HG03571 (cell line): ENCODE measurements around the gene TPD52L2.

Experiments
- ATAC-seq: cut with Tn5 transposase; IDR thresholded peaks from one replicate; pipeline ENCODE4 v1.9.1; 2021; ENCODE audit not compliant: unreplicated experiment

TPD52L2 gene

GRCh38 chr20:63930971-63931553 is 66.0 kb downstream of the TPD52L2 start:
- ATAC-seq = no peak

- no peak for ATAC-seq
These were observed 66.7 kb downstream of the TPD52L2 start for GRCh38 chr20:63931735-63932134.

GRCh38 chr20:63932606-63933160 is 67.6 kb downstream of the TPD52L2 start:
- no peak for ATAC-seq

- no peak for ATAC-seq
These were observed 68.6 kb downstream of the TPD52L2 start for GRCh38 chr20:63933646-63934045.

GRCh38 chr20:63934271-63935068 is 69.4 kb downstream of the TPD52L2 start:
- no peak for ATAC-seq

- no peak for ATAC-seq
These were observed 70.4 kb downstream of the TPD52L2 start for GRCh38 chr20:63935447-63935846.

GRCh38 chr20:63937596-63937995 is 72.5 kb downstream of the TPD52L2 start:
- ATAC-seq = no peak

GRCh38 chr20:63939061-63939935 is 74.2 kb downstream of the TPD52L2 start:
- ATAC-seq = no peak

GRCh38 chr20:63940071-63940471 is 75.0 kb downstream of the TPD52L2 start:
- no peak for ATAC-seq

GRCh38 chr20:63940472-63941266 is 75.6 kb downstream of the TPD52L2 start:
- ATAC-seq = no peak
